NCI-H146 (cell line): ENCODE measurements around the gene CREBZF.
"Not testable (repeated sequence)": the region's sequence is repeated elsewhere in the genome, so short reads cannot be mapped to it uniquely, and the experiment has no call there.

Experiments used
- DNase-seq: peaks from one replicate; lab custom pipeline; 2025; lab: John Stamatoyannopoulos, UW

The CREBZF gene

GRCh38 chr11:85670949-85671663 lies 6.2 kb upstream of the CREBZF start:
- not testable (repeated sequence) for DNase-seq

- DNase-seq: no peak
Observed at GRCh38 chr11:85668157-85668556, 3.2 kb upstream of the CREBZF start.

GRCh38 chr11:85666687-85667086 lies 1.8 kb upstream of the CREBZF start:
- no peak for DNase-seq

- DNase-seq: peak; percentile 5
Observed at GRCh38 chr11:85665733-85666132, 804 bp upstream of the CREBZF start.

GRCh38 chr11:85663753-85664614 lies 945 bp downstream of the CREBZF start:
- peak; percentile 75 for DNase-seq

GRCh38 chr11:85663080-85663752 lies 1.7 kb downstream of the CREBZF start:
- peak; percentile 18 for DNase-seq

GRCh38 chr11:85661972-85662664 lies 2.8 kb downstream of the CREBZF start:
- DNase-seq: no peak

GRCh38 chr11:85658180-85658579 lies 6.7 kb downstream of the CREBZF start:
- DNase-seq: no peak

- DNase-seq: no peak
Observed at GRCh38 chr11:85656777-85657176, 8.2 kb downstream of the CREBZF start.

- not testable (repeated sequence) for DNase-seq
Observed at GRCh38 chr11:85654343-85654742, 10.6 kb downstream of the CREBZF start.

- no peak for DNase-seq
Observed at GRCh38 chr11:85652786-85653447, 12.0 kb downstream of the CREBZF start.

GRCh38 chr11:85651118-85651517 lies 13.8 kb downstream of the CREBZF start:
- no peak for DNase-seq

- DNase-seq: peak; percentile 91
Observed at GRCh38 chr11:85647604-85648299, 17.2 kb downstream of the CREBZF start, which contains the start of gene TMEM126A. Gene TMEM126A (plus strand): TSS chr11:85647967. CDS start chr11:85650256, 2,289 bp downstream.

GRCh38 chr11:85647078-85647477 lies 17.9 kb downstream of the CREBZF start:
- DNase-seq: peak; percentile 22

- DNase-seq: no peak
Observed at GRCh38 chr11:85643191-85643614, 21.7 kb downstream of the CREBZF start.

GRCh38 chr11:85634747-85635146 lies 30.2 kb downstream of the CREBZF start:
- no peak for DNase-seq

GRCh38 chr11:85628771-85629341 lies 36.1 kb downstream of the CREBZF start:
- DNase-seq: no peak

- DNase-seq: peak; percentile 97
Observed at GRCh38 chr11:85627998-85628770, 36.7 kb downstream of the CREBZF start, which contains the start of gene TMEM126B. Gene TMEM126B (plus strand): TSS chr11:85628593. CDS start chr11:85628608, 15 bp downstream.

GRCh38 chr11:85627332-85627997 lies 37.5 kb downstream of the CREBZF start, which contains the start of gene DLG2:
Gene DLG2 (minus strand): TSS chr11:85627344.
- DNase-seq: peak; percentile 5
